Fibroblast of mammary gland (primary cell): ENCODE measurements around the gene ATP5ME.

Experiments
- DNase-seq: peaks from one replicate; pipeline ENCODE4 v3.0.0-alpha.2; 2010; ENCODE audit warnings: low read depth
- H3K4me3 ChIP-seq: 2 replicates; pipeline ENCODE4 v1.5.1; 2011; ENCODE audit warnings: low read depth, mild to moderate bottlenecking, low read length, moderate library complexity; ENCODE audit not compliant: control insufficient read depth
- CTCF ChIP-seq: conservative IDR thresholded peaks from 2 replicates; pipeline ENCODE4 v1.5.1; 2011; ENCODE audit warnings: low read depth, low read length, inconsistent platforms; ENCODE audit not compliant: control insufficient read depth, insufficient read depth

Gene ATP5ME

GRCh38 chr4:681736-682451 is 7.8 kb upstream of the ATP5ME start:
- no peak for TF ChIP-seq CTCF
- DNase-seq = no peak
- H3K4me3 ChIP-seq = no peak overlapping the region

GRCh38 chr4:680928-681645 is 7.0 kb upstream of the ATP5ME start:
- peak; percentile 37 for DNase-seq

GRCh38 chr4:680551-680927 is 6.5 kb upstream of the ATP5ME start:
- H3K4me3 ChIP-seq = no peak overlapping the region
- no peak for DNase-seq
- TF ChIP-seq CTCF = no peak

More at GRCh38 chr4:680928-681645, 7.0 kb upstream of the ATP5ME start:
- peak overlapping the region; percentile 37 for H3K4me3 ChIP-seq
- no peak for TF ChIP-seq CTCF

- no peak overlapping the region for H3K4me3 ChIP-seq
- TF ChIP-seq CTCF = no peak
- DNase-seq = no peak
Observed at GRCh38 chr4:680091-680490, 6.0 kb upstream of the ATP5ME start.

- no peak overlapping the region for H3K4me3 ChIP-seq
- DNase-seq = no peak
Observed at GRCh38 chr4:679629-680028, 5.6 kb upstream of the ATP5ME start.

GRCh38 chr4:679104-679481 is 5.0 kb upstream of the ATP5ME start:
- H3K4me3 ChIP-seq = no peak overlapping the region
- no peak for TF ChIP-seq CTCF
- no peak for DNase-seq

More at GRCh38 chr4:679629-680028, 5.6 kb upstream of the ATP5ME start:
- TF ChIP-seq CTCF = no peak
